GM19238 (cell line): Measurements from ENCODE around the gene HSD17B10.
"Not testable (repeated sequence)": the region's sequence is repeated elsewhere in the genome, so short reads cannot be mapped to it uniquely, and the experiment has no call there.

Source experiments
- DNase-seq: peaks from one replicate; pipeline ENCODE4 v3.0.0; 2011; ENCODE audit warnings: low spot score; ENCODE audit not compliant: insufficient read length

The HSD17B10 gene

DNA sequence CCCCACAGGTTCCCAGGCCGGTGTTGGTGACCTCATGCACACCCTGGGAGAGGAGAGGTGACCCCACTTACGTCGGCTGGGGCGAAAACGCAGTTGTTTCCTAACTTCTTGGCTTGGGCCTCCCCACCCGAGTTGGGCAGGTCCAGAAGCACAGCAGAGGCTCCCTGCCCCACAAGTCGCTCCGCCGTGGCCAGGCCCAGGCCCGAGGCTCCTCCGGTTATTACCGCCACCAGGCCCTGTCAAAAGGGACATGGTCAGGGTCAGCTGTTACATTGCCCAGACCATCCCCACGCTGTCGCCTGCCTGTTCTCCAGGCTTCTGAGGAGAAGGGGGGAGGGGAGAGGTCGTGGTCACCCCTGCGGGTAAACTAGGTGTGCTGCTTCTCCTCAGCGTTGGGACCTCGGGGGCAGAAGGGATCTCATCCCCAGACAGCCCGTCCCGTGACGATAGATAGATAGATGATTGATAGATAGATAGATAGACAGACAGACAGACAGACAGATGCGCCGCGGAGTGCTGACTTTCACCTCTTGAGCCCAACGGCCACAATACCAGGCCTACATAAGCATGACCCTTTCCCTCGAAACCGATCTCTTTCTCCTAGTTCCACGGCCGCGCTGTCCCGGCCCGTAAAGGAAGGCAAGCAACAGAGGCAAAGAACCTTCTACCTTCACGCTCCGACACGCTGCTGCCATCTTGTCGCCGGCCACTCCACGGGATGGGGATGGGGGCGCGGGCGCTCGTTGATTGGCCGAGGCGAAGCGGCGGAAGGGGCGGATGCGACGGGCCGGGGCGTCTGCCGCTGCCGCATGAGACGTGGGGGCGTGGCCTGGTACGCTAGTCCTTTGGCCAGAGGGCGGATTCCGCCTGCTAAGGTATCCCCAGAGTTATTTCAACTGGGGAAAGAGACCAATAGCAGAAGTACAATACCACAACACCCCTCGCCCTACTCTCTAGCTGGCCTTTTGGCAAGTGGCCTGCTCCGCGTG, at the start of gene HSD17B10:
HSD17B10 (minus strand) TSS at position 720 of the 989 bp plus-strand sequence; CDS start at position 695, 25 bp downstream.
- DNase-seq, result peak; percentile 72

DNA sequence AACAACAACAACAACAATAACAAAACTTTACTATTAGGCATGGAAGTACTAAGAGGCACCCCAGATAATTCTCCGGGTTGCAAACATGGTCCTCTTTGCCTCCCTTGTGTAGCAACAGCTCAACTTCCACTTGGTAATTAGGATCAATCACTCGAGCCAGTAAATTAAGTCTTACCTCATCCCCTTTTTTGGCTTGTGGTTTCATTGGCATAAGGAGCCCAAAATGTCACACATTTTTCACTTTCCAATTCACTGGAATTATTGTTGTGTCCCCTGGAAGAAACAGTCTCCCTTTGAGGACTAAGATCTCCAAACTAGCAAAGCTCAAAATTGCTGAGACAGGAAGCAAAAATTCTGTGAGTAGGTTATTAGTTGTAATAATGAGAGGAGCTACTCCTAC, 49.2 kb upstream of the HSD17B10 start:
- no peak for DNase-seq

DNA sequence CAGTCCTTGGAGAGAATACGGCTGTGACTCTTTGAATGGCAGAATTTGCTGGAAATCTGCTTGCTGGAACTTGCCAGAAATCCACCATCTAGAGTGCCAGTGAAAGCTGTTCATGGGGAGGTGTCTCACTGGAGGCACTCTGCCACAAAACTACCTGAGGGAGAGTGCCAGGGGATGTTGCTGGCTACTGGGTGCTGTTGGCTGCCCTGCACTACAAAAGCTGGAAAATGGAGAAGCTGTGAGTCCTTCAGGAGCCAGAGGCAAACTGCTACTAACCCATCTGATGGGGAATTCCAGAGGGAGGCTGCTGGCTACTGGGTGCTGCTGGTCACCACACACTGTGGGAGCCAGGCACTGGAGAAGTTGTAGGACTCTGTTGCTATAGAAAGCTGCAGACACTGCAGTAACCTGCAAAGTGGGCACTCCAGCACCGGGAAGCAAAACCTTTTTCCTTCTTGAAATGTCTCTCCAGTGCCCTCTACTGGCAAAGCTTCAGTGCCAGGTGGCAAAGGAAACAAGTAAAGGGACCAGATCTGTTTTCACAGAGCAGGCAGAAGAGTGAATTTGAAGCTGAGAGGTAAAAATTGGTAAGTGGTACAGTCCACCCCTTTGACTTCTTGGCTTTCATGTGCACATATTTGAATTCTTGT, 47.8 kb upstream of the HSD17B10 start:
- DNase-seq, result peak; percentile 19

DNA sequence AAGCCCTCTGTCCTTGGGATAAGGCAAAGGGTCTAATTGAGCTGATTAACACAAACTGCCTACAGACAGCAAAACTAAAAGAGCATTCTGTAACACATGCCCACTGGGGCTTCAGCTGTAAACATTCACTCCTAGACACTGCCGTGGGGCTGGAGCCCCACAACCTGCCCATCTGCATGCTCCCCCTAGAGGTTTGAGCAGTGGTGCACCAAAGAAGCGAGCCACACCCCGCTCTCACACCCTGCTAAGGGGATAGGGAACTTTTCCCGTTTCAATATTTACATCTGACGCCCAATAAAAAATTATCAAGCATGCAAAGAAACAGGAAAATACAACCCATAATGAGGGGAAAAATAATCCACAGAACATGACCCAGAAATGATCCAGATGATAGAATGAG, 46.9 kb upstream of the HSD17B10 start:
- no peak for DNase-seq

DNA sequence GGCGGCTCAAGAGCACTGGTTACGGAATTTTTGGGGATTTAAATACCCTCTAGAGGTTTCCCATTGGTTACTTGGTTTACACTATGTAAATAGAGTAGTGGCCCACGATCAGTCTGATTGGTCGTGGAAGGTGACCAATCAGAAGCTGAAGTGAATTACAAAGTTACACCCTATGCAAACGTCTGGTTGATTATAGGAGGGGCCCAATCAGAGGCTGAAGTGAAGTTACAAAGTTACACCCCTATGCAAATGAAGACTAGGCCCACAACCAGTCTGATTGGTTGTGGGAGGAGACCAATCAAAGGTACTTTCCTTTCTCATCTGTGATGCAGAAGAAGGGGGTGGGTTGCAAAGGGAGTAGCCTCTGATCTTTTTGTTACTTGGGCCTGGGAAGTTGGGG, 45.1 kb upstream of the HSD17B10 start:
- DNase-seq, result no peak

DNA sequence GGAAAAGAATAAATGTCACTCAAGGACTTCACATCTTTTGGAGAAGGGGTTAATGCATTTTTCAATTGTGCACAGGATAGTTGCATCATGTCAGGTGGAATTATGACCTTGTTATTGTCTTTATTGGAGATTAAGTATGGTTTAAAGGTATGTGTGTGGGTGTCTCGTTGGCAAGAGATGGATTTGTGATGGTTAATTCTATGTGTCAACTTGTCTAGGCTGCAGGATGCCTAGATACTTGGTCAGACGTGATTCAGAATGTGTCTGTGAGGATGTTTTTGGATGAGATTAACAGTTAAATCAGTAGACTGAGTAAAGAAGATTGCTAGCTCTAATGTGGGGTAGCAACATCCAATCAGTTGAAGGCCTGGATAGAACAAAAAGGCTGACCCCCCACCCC, 42.2 kb upstream of the HSD17B10 start:
- no peak for DNase-seq

DNA sequence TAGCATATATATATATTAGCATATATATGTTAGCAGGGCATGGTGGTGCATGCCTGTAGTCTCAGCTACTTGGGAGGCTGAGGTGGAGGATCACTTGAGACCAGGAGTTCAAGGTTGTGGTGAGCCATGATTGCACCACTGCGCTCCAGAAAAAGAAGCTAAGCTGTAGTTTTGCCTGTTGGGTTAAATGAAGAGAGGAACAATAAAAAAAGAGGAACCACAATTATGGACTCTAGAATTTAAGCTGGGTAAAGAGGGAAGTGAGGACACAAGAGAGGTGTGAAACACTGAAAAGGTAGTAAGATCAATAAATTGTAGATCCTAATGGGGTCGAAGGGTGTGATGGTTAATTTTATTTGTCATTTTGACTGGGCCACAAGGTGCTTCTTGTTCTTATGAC, 40.5 kb upstream of the HSD17B10 start:
- no peak for DNase-seq

DNA sequence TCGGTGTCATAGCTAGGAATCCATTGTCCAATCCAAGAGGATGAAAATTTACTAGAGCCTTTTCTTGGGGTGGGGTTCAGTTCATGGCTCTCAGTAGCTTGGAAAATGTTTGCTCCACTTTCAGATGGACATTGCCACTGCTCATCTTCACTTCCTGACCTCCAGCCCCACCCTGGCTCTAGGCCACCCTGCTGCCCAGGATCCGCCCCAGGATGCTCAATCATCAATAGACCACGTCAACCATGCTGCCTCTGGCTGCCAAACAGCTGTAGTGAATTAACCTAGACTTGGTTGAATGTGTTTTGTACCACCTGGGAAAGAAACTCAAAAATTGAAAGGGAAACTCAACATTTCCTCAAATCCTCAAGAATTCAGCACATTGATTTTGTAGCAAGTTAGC, 37.2 kb upstream of the HSD17B10 start:
- DNase-seq, result no peak

DNA sequence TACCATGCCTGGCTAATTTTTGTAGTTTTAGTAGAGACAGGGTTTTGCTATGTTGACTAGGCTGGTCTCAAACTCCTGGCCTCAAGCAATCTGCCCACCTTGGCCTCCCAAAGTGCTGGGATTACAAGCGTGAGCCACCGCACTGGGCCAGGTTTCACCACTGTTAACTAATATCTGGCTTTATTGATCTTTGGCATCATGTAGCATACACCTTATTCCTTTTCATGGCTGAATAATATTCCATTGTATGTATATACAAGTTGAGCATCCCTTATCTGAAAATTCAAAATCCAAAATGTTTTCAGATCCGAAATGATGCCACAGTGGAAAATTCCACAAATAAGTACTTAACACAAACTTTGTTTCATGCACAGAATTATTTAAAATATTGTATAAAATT, 34.5 kb upstream of the HSD17B10 start:
- DNase-seq, result not testable (repeated sequence)

DNA sequence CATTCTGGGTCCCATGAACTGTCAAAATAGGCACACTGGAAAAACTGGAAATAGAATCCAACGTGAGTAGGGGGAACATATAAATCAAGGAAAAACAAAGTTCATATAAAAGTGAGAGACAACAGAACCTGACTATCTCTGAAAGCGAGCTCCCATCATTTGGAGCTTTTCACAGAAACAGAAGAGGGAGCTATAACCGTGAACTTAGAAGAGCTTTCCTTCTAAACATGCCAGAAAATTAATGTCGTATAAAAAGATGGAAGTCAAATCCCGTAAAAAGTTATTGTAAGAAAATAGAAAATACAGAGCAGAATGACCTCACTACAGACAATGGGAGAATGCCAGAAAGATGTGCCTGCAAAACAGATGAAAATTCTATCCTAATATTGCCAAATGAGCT, 23.9 kb upstream of the HSD17B10 start:
- DNase-seq, result no peak

DNA sequence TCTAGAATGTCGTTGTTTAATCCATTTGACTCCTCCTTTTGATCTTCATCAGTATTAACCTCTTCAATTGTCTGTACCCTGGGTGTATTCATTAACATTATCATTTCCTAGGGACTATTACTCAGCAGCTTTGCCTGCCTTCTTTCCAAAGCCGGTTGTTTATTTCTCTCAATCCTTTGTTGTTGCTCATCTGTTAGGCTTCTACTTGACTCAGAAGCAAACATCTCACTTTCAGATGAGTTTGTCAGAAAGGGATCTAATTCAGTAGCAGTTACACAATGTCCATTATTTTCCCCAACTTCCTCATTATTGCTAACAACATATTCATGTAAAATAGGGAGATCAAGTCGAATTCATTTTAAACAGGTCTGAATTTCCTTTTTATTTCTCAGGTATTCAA, 22.1 kb upstream of the HSD17B10 start:
- DNase-seq, result no peak

DNA sequence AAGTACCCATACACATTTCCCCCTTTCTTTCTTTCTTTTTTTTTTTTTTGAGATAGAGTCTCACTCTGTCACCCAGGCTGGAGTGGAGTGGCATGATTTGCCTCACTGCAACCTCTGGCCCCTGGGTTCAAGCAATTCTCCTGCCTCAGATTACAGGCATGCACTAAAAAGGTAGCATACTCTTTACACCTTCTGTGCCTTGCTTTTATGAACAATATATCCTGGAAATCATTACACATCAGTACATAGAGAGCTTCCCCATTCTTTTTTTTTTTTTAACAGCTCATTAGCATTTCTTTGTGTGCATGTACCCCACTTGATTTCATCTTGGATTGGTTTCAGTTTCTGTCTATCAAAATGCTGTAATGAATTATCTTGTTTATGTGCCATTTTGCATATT, 18.6 kb upstream of the HSD17B10 start:
- no peak for DNase-seq

DNA sequence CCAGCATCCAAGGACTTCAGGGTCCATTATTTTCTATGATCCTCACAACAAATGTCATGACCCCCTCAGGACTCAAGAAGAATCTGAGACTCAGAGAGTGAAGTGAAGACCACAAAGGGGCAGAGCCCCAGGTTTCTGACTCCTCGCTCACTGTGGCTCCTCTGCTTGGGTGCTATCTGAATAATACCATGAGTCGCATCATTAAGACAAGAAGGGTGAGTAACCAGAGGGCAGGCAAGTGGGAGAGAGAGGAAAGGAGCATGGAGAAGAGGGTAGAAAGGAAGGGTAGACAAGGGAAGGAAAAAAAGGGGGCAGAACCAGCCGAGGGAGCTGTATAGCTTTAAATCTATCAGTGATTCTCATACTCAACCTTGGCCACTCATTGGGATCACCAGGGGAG, 15.5 kb upstream of the HSD17B10 start:
- no peak for DNase-seq

DNA sequence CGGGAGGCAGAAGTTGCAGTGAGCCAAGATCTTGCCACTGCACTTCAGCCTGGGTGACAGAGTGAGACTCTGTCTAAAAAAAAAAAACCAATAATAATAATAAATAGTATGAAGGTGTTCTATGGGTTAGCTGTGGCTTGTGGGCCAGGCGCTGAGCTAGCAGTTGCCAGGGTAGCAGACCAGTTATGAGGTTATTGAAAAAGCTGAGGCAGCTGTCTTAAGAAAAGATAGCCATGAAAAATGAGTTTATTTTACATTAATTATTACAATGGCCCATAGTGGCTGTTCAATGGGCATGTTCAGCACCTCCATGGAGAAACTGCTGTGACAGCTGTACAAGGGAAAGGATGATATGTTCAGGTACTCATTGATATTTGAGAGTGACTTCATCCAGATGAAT, 13.3 kb upstream of the HSD17B10 start:
- DNase-seq, result no peak

DNA sequence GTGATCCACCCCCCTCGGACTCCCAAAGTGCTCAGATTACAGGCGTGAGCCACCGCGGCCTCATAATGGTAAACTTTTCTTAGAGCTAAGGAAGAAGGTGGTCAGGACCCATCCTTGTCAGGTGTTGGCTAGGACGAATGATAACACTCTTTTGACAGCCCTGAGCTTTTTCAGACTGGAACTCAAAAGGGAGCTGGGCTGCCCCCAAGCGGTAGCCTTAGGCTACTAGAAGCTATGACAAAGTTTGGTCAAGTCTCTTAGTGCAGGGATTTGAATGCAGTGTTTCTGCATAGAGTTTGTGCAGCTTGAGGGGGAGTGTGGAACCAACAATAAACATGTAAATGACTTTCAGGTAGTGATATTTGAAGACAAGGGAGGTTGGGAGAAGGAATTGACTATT, 11.8 kb upstream of the HSD17B10 start:
- no peak for DNase-seq

DNA sequence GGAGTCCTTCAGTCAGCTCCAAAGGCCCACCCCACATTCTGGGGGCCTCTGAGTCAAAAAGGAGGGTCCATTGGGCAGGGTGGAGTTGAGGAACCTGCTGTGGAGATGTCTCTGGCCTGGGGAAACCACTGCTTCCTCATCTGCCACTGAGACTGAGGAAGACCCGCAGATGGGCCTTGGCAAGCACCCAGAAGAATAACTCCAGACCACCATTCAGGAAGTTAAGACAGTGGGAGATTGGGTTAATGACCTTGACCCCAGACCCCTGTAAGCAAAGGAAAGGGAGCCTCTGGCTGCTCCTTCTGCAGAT, 8.1 kb upstream of the HSD17B10 start:
- no peak for DNase-seq

DNA sequence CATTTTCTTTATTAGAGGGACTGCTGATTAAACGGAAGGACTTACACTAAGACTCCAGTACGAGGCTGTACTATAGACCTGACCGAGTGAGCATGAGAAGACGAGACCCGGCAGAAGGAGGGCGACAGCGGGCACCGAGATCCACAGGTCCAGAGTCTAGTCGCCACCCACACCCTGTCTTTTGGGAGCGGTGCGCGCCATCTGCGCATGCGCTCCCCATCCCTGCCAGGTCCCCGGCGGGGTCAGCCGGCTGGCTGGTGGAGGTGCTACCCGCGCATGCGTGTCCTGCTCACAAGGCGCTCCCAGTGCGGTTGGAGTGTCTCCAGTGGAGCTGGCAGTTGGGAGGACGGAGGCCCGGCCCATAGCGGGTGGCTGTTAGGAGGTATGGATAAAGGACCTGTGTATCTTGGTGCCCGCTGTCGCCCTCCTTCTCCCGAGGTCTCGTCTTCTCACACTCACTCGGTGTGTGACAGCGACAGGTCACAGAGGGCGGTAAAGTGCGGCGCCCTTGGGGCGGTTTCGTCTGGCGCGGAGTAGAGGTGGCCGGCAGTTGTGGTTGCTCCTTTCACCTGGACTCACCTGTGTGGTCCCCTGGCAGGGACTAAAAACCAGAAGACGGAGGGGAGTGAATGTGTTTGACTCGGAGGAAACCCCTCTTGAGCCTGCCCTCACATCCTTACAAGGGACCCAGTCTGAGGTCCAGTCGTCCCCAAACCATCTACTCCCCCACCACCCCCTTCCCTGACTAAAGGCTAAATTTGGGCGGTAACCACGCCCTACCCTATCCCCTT, 7.6 kb upstream of the HSD17B10 start:
- peak; percentile 73 for DNase-seq

DNA sequence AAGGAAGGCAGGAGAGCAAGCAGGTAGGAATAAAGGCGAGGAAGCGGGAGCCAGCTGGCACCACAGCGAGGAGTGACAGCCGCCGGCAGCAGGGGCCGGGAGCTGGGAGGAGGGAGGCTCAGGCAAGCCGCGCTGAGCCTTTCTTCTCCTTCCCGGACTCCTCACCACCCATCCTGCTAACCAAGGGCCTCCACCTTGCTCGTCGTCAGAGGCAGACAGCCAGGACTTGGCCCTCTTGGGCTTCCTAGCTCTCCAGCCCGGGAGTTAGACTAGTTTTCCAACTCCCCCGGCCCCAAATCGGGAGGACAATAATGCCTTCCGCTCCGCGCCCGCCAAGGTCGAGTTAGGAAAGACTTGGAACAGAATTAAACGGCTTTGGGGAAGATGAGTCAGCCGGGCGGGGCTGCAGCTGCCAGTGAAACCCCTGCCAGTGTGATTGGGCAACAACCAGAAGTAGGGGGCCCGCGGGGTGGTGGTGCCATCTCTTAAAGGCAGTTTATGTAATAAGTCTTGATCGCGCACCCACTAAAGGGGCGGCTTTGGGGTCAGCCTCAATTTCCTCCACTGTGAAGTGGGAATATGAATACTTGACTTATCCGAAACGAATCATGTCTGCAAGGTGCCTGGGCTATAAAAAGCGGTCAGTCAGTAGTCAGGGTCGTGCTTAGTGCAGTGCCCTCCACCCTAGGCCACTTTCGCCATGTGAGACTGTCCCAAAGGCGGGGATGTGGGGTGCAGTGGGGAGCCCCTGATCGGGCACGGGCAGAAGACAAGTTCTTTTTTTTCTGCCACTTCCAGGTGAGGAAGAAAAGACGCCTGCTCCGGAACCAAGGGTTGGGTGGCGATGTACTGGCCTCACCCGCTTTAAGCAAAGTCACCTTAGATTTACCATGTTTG, 6.7 kb upstream of the HSD17B10 start:
- no peak for DNase-seq

DNA sequence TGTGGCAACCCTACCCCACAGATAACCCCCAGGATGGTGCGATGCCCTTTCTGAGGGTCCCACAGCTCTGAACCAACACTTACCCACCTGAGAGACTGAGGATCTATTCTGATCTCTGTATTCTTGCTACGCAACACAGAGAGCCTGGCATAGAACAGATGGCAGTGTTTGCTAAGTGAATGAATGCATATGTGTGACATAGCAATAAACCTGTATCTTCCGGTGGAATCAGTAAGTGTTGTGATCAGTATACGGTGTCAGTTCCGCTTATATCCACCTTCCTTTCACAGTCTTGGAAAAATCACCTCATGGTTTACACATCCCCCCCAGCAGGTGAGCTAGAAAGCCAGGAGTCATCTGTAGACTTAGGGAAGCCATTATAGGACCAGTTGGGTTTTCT, 5.9 kb upstream of the HSD17B10 start:
- DNase-seq, result no peak

DNA sequence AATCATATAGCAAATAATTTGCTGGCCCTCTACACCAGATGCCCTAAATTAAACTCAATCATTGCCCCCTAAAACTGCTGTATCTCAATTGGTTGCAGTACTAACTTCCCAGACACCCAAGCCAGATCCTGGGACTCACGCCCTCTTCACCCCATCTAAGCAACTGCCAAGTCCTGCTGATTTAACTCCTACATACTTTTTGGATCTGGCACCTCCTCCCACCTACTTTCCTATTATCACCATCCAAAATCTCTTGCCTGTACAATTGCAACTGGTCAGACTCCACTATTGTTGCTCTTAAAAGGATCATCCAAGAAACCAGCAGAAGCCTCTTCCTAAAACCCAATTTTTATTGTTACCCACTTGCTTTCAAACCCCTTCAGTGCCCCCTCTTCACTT, 4.7 kb upstream of the HSD17B10 start:
- no peak for DNase-seq

DNA sequence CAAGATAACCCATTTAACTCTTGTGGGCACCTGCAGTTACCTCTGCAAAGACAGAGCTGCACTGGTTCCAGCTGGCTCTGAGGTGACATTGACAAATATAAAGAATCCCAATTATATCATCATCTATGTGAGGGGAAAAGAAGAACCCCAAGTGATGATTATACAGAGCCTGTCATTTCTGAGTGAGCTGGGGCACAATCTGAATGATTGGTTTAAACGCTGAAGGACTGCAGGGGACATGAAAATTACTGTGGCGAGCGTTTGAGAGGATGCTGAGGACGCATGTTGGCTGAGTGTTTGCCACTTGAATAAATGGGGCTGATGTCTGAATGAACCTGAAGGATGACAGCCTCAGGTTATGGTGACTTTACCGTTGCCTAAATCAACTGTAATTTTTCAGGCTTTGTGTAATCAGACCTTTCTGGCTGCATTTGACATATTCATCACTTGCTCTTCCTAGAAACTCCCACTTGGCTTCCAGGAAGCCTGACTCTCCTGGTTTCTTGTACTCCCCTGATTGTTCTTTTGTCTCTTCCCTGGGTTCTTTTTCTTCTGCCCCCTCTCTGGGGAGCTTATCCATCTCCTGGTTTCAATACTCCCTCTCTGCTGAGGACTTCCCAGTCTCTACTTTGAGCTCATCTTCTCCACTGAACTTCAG, 4.1 kb upstream of the HSD17B10 start:
- DNase-seq, result no peak
